ENCODE results near the gene EDARADD.
"Not testable (repeated sequence)": the region's sequence is repeated elsewhere in the genome, so short reads cannot be mapped to it uniquely, and the experiment has no call there.

EDARADD gene

GRCh38 chr1:236393681-236394481 is at the start of gene EDARADD:
EDARADD (plus strand) TSS chr1:236394286; CDS start chr1:236394445, 159 bp downstream.
- DNase-seq: no peak

- DNase-seq: no peak
These were observed 48.4 kb upstream of the EDARADD start for GRCh38 chr1:236345728-236346127.

DNA sequence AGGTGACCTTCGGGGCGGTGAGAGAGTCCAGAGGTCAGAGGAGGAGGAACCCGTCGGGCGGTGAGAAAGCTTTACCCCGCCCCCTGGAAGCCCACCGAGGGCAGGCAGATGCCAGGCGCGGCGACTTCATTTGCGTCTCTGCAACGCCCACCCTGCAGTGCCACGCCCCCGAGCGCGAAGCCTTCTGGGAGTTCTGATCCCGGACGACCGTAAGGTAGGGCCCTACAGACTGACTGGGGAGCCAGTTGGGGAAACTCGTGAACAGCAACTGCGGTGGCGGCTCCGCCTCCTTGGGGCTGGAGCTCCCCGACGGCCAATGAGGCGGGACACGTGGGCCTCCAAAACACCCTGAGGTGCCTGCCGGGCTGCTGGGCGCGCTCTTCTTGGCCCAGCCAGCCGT is 46.0 kb upstream of the EDARADD start:
- DNase-seq: no peak

- no peak for DNase-seq
These were observed 43.8 kb upstream of the EDARADD start for GRCh38 chr1:236350308-236350707.

GRCh38 chr1:236351875-236352573 is 42.1 kb upstream of the EDARADD start:
- no peak for DNase-seq

GRCh38 chr1:236352747-236353146 is 41.3 kb upstream of the EDARADD start:
- DNase-seq: not testable (repeated sequence)

DNA sequence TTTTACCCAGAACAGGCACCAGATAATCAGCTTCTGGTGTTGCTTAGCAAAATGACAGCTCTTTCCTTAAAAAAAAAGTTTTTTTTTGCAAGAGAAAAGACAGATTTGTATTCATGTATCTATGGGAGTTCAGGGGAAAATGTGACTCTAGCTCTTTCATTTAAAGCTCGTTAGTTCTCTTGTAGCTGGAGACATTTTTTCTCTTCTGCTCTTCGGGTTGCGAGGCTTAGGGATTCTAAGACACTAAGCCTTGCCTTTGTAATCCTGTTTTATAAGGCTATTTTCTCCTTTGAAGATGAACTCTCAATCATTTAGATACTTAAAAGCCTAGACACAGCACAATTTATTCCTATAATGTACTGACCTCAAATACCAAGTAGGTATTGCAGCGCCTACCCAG is 40.3 kb upstream of the EDARADD start:
- DNase-seq: no peak

DNA sequence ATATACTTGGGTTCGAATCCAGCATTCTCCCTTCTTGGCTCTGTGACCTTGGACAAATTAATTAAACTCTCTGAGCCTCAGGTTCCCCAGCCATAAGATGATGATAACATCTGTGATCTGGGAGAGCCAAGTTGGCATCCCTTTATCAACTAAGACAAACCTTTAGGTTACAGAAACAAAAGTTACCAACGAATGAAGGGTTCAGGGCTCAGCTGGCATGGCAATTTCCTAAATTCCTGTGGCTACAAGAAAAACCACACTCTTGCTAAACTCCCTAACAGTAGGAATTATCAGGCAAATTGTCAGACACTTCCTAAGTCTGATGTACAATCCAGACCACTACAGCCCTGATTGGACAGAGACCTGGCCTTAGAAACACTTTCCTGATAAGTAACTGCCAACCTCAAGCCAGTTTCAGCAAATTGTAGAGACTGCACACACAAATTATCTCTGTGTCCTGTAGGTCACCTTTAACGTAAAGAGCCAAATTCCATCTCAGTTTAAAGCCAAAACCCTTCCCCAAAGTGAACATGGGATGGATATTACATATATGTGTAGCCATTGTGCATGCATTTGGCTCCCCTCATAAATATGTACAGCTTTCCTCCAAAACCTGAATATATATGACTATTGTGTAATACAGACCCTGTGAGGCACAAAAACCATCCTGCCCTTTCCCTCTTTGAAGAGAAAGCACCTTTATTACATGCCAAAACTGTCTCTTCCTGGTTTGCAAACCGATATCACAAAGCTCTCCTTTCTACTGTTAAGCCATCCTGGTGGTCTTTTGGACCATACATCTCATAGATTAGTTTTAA is 39.5 kb upstream of the EDARADD start:
- DNase-seq: no peak

DNA sequence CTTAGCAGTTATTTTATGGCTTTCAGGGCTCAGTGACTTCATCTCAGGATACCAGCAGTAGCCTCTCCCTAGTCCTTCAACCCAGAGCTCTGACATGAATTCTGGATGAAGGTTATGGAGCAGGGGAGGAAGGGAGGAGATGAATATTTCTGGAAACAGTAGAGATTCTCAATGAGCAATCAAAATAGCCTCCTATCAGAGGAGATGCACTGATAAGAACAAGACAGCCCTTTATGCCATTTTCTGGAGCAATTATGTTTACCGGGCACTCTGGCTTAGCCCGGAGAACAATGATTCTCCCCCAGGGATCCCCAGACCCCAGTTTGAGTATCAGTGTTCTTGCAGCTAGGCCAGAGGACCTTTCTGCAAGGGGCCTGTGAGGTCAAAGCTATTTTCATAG is 37.9 kb upstream of the EDARADD start:
- DNase-seq: no peak

DNA sequence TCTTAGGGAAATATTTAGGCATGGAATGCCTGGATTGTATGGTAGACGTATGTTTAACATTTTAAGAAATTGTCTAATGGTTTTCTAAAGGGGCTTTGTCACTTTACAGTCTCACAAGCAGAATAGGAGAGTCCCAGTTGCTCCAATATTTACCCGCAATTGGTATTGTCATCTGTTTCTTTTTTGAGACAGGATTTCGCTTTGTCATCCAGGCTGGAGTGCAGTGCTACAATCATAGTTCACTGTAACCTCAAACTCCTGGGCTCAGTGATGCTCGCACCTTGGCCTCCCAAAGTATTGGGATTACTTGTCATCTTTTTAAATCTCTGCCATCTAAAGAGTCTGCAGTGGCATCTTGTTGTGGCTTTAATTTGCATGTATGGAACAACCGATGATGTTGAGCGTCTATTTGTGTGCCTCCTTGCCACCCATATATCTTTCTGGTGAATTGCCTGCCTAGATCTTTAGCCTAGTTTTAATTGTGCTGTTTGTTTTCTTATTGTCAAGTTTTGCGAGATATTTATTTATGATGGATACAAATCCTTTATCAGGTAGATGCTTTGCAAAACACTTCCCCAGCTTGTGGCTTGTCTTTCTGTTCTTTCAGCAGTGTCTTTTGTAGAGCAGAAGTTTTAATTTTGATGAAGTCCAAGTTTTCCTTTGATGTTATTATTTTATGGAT is 32.0 kb upstream of the EDARADD start:
- no peak for DNase-seq

- DNase-seq: no peak
These were observed 30.8 kb upstream of the EDARADD start for GRCh38 chr1:236363237-236363636.

- no peak for DNase-seq
These were observed 28.0 kb upstream of the EDARADD start for GRCh38 chr1:236365999-236366570.

DNA sequence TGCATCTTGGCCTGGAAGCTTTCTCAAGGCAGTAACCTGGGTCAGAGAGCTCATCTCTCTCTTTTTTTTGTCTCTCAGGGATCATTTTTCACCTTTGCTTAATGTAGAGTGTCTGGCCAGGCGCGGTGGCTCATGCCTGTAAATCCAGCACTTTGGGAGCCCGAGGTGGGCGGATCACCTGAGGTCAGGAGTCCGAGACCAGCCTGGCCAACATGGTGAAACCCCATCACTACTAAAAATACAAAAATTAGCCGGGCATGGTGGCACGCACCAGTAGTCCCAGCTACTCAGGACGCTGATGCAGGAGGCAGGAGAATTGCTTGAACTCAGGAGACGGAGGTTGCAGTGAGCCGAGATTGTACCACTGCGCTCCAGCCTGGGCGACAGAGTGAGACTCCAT is 27.4 kb upstream of the EDARADD start:
- DNase-seq: not testable (repeated sequence)

GRCh38 chr1:236370420-236370819 is 23.7 kb upstream of the EDARADD start:
- no peak for DNase-seq

DNA sequence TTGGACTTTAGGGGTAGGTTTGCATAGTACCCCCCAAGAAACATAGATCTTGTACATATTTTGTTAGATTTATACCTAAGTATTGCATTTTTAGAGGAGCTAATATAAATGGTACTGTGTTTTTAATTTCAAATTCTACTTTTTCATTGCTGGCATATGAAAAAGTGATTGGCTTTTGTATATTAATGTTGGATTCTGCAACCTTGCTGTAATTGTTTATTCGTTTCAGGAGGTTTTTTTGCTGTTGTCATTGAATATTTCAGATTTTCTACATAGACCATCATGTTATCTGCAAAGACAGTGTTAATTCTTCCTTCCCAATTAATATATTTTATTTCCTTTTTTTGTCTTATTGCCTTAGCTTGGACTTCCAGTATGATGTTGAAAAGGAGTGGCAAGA is 23.0 kb upstream of the EDARADD start:
- no peak for DNase-seq

- DNase-seq: no peak
These were observed 16.1 kb upstream of the EDARADD start for GRCh38 chr1:236377832-236378535.

- no peak for DNase-seq
These were observed 12.4 kb upstream of the EDARADD start for GRCh38 chr1:236381565-236382158.

GRCh38 chr1:236388332-236388731 is 5.8 kb upstream of the EDARADD start:
- DNase-seq: no peak

DNA sequence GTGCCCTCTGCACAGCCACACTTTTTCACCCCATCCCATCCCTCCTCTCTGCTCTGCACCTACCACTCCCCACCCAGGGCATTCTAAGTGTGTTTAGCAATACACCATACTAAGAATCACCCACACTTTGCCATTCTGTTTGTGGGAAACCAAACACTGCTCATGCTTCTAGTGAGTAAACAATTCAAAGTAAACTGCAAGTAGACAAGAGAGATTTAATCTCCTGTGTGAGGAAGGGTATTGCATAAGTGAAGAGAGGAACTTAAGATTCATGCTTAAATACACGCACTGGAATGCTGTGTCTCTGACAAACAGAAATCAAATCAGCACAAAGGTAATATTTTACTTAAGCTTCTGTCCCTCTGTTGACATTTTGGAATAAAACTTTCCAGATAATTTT is 4.8 kb upstream of the EDARADD start:
- DNase-seq: no peak

DNA sequence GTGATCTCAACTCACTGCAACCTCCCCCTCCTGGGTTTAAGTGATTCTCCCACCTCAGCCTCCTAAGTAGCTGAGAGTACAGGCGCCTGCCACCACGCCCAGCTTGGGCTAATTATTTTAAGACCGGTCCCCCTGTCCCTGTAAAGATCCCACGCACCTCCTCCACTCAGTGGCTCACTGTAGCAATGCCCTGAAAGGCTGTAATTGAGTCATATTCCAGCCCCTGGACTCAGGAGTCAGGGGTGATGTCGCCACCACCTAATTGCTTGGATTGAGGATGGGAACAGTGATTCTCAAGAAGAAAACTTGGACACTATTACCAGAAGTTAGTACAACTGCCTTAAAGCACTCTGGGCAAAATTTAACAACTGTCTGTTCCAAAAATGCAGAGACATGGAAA is 3.1 kb upstream of the EDARADD start:
- DNase-seq: no peak

GRCh38 chr1:236392182-236392581 is 1.9 kb upstream of the EDARADD start:
- DNase-seq: no peak

DNA sequence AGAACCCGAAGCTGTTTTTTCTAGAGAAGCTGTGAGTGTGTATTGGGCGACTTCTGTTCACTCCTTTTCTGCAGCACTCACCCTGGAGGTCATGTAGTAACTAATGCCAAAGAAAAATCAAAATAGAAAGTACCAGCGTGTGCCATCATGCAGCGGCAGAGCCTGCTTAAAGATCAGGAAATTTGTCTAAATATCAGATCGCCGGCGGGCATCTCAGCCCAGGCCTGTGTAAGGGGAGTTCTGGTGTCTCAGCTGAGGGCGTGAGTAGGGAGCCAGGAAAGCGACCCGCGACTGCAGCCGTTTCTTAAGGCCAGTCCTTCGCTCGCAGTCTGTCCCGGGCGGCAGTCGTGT is 768 bp downstream of the EDARADD start:
- no peak for DNase-seq
